ENCODE data around the gene SLC39A13.

Gene SLC39A13

DNA sequence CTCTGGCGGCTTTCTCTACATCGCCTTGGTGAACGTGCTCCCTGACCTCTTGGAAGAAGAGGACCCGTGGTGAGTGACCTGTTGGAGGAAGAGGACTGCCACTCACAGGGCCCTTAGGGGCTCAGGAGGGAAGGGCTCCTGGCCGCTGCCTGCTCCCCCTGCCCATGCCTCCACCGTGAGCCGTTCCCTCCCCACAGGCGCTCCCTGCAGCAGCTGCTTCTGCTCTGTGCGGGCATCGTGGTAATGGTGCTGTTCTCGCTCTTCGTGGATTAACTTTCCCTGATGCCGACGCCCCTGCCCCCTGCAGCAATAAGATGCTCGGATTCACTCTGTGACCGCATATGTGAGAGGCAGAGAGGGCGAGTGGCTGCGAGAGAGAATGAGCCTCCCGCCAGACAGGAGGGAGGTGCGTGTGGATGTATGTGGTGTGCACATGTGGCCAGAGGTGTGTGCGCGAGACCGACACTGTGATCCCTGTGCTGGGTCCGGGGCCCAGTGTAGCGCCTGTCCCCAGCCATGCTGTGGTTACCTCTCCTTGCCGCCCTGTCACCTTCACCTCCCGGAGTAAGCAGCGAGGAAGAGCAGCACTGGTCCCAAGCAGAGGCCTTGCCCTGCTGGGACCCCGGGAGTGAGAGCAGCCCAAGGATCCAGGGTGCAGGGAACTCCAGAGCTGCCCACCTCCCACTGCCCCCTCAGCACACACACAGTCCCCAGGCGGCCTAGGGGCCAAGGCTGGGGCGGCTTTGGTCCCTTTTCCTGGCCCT is 6.9 kb downstream of the SLC39A13 start:
- TF ChIP-seq CTCF (IDR thresholded peaks at IDR 0.05) = no peak
- intact Hi-C loops (cut with DNase I; ENCODE audit: low total_unique reads) = loop anchor here (10.0 kb wide), 2 partner anchors 160 to 240 kb away; partner anchors contain the start of genes ARFGAP2, KBTBD4 and NDUFS3
- H3K36me3 ChIP-seq = peaks cover 38 to 78% (median 76%) of the 10 kb centered on the region in 3 donors
- H3K27ac ChIP-seq = peak overlapping the region; percentile 83 to 86
- no peak overlapping the region for H3K4me3 ChIP-seq
- peaks cover 4 to 65% (median 47%) of the 10 kb centered on the region in 4 donors for H3K4me1 ChIP-seq
- no peaks in the 10 kb centered on the region for H3K27me3 ChIP-seq
- no peaks in the 10 kb centered on the region for H3K9me3 ChIP-seq
- no peak for DNase-seq

DNA sequence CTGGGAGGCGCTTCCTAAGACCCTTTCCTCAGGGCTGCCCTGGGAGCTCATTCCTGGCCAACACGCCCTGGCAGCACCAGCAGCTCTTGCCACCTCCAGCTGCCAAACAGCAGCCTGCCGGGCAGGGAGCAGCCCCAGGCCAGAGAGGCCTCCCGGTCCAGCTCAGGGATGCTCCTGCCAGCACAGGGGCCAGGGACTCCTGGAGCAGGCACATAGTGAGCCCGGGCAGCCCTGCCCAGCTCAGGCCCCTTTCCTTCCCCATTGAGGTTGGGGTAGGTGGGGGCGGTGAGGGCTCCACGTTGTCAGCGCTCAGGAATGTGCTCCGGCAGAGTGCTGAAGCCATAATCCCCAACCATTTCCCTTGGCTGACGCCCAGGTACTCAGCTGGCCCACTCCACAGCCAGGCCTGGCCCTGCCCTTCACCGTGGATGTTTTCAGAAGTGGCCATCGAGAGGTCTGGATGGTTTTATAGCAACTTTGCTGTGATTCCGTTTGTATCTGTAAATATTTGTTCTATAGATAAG is 7.6 kb downstream of the SLC39A13 start:
- TF ChIP-seq CTCF (IDR thresholded peaks at IDR 0.05) = no peak
- H3K9me3 ChIP-seq = no peaks in the 10 kb centered on the region
- DNase-seq = peak; percentile 86 to 96
- peak overlapping the region; percentile 83 to 86 for H3K27ac ChIP-seq
- H3K4me3 ChIP-seq = no peak overlapping the region
- H3K4me1 ChIP-seq = peaks cover 4 to 57% (median 41%) of the 10 kb centered on the region in 4 donors
- intact Hi-C loops (cut with DNase I; ENCODE audit: low total_unique reads) = loop anchor here (10.0 kb wide), 2 partner anchors 159 to 241 kb away; partner anchors contain the start of genes ARFGAP2, KBTBD4 and NDUFS3
- H3K27me3 ChIP-seq = no peaks in the 10 kb centered on the region
- peaks cover 44 to 78% (median 76%) of the 10 kb centered on the region in 3 donors for H3K36me3 ChIP-seq

DNA sequence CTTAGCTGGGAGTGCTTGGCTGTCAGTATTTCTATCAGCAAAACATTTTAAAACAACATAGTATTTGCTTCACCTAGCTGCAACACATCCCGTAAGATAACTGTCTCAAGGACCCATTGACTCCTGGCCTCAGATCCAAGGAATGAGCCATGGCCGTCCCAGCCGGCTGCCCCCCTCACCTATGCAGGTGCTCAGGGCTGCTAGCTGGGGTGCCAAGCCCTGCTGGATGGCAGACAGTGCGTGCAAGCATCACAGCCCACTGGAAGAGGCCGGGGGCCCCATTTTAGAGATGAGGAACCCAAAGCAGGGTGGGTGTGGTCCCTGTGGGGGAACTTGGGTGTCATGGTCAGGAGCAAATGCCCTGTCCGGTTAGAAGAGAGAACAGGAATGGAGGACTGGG is 9.3 kb downstream of the SLC39A13 start:
- no peak for TF ChIP-seq CTCF (IDR thresholded peaks at IDR 0.05)
- DNase-seq = no peak
- no peak overlapping the region for H3K4me3 ChIP-seq
- no peaks in the 10 kb centered on the region for H3K9me3 ChIP-seq
- no peaks in the 10 kb centered on the region for H3K27me3 ChIP-seq
- peak overlapping the region; percentile 23 to 86 for H3K27ac ChIP-seq
- intact Hi-C loops (cut with DNase I; ENCODE audit: low total_unique reads) = loop anchor here (10.0 kb wide), 2 partner anchors 157 to 243 kb away; partner anchors contain the start of genes ARFGAP2, KBTBD4 and NDUFS3
- H3K4me1 ChIP-seq = peaks cover 4 to 45% (median 36%) of the 10 kb centered on the region in 4 donors
- peaks cover 53 to 84% (median 79%) of the 10 kb centered on the region in 3 donors for H3K36me3 ChIP-seq

DNA sequence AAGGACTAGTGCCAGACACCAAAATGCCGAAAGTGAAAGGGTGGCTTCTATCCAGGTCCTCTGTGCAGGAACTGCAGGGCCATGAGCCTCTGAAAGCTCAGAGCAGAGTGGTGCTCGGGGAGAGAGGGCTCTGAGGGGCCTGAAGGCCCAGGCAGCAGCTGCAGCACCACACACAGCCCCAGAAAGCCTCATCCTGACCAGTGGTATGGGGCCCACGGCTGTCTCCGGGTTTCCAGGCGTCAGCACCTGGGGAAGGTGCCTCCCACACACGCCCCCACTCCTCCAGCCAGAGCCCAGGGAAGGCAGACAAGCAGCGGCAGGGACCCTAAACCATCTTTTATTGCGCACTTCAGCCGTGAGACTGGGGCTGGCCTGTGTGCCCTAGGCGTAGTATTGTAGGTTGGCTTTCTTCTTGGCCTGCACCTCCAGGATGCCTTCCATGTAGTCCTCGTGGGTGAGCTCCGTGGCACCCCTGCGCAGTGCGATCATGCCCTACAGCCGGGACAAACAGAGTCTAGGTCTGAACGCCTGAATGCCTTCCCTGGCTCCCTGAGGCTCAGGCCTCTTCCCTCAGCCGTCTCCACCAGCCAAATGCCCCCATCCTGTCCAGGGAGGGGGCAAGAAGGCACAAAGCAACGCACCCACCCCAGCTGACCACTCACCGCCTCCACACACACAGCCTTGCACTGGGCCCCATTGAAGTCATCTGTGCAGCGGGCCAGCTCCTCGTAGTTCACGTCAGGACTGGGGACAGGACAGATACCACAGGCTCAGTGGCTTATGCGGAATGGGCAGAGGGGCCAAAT is 10.3 kb downstream of the SLC39A13 start:
- TF ChIP-seq CTCF (IDR thresholded peaks at IDR 0.05) = no peak
- Histone ChIP-seq H3K4me1 (peaks cover 4 to 36% (median 32%) of the 10 kb centered on the region in 4 donors), H3K36me3 (peaks cover 60 to 84% (median 79%) of the 10 kb centered on the region in 3 donors), H3K27ac (peak overlapping the region; percentile 23 to 86), H3K27me3 (no peaks in the 10 kb centered on the region), H3K4me3 (no peak overlapping the region), H3K9me3 (no peaks in the 10 kb centered on the region)
- intact Hi-C loops (cut with DNase I; ENCODE audit: low total_unique reads) = loop anchor here (10.0 kb wide), 2 partner anchors 156 to 244 kb away; partner anchors contain the start of genes ARFGAP2, KBTBD4 and NDUFS3
- no peak for DNase-seq

DNA sequence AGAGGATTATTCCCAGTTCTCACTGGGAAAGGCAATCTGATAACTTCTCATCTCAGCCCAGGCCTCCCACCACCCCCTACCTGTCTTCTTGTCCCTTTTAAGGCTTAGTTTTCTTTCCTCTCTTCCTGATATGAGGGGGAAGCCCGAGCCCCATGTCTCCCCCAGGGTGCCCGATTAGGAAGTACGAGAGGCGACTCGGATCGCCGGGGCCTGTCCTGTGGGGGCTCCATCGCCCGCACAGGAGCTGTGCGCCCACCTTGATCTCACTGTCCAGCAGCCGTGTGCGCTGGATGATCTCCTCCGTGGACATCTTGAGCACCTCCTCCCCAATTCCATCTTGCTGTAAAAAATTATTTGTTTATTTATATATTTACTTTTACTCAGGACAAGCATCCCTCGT is 17.2 kb downstream of the SLC39A13 start:
- Histone ChIP-seq H3K27me3 (no peaks in the 10 kb centered on the region), H3K4me3 (peak overlapping the region; percentile 83 to 87), H3K9me3 (no peaks in the 10 kb centered on the region), H3K4me1 (peaks cover 0 to 17% (median 12%) of the 10 kb centered on the region in 4 donors), H3K27ac (peak overlapping the region; percentile 93 to 95), H3K36me3 (peaks cover 38 to 47% (median 44%) of the 10 kb centered on the region in 3 donors)
- no peak for TF ChIP-seq CTCF (IDR thresholded peaks at IDR 0.05)
- intact Hi-C loops (cut with DNase I; ENCODE audit: low total_unique reads) = no loop called here
- DNase-seq = no peak
